Panc1 (cell line): ENCODE results near the gene INSYN2A. TPM values are rescaled to one million over a fixed set of nuclear protein-coding genes. Genes with fewer than 3 reads are reported as not detected.

Source experiments
- ATAC-seq: fragments of 200-7000 bp; cut with Tn5 transposase; 2 replicates; pipeline ENCODE4 v1.9.1; 2020; ENCODE audit warnings: mild to moderate bottlenecking, moderate library complexity
- BruUV-seq: library from RNA; stranded (reverse); fragments of 400-500 nt; replicated peaks from 2 replicates; lab custom pipeline; 2021; lab: Mats Ljungman, UMichigan
- CTCF ChIA-PET: fragments of 300-600 bp; sonication (Branson Sonifier 250); formaldehyde crosslinking; loops from one replicate; lab custom pipeline; 2022; ENCODE audit warnings: antibody characterized with exemption; lab: Charles Lee
- POLR2A ChIA-PET: fragments of 300-600 bp; sonication (Branson Sonifier 250); formaldehyde crosslinking; loops from one replicate; lab custom pipeline; 2022; ENCODE audit warnings: antibody characterized with exemption; lab: Charles Lee
- DNase-seq: peaks from one replicate; pipeline ENCODE4 v3.0.0-alpha.2; 2010; ENCODE audit warnings: low read depth, low spot score
- H3K27ac ChIP-seq: 2 replicates; pipeline ENCODE4 v1.5.1; 2011; ENCODE audit warnings: mild to moderate bottlenecking, low read length, inconsistent platforms
- H3K27me3 ChIP-seq: fragments of 200-500 bp; sonication (Bioruptor generic); 2 replicates; pipeline ENCODE4 v1.6.0; 2014; ENCODE audit warnings: low read length, inconsistent platforms; ENCODE audit not compliant: control insufficient read depth, insufficient read depth
- H3K36me3 ChIP-seq: fragments of 200-500 bp; sonication (Bioruptor generic); 2 replicates; pipeline ENCODE4 v1.5.1; 2014; ENCODE audit warnings: inconsistent platforms, mild to moderate bottlenecking, low read length, moderate library complexity; ENCODE audit not compliant: control insufficient read depth, insufficient read depth
- H3K4me1 ChIP-seq: 2 replicates; pipeline ENCODE4 v1.5.1; 2011; ENCODE audit warnings: inconsistent platforms, mild to moderate bottlenecking, low read length, moderate library complexity; ENCODE audit not compliant: control insufficient read depth, insufficient read depth
- H3K4me3 ChIP-seq, 2 experiments: 2 replicates each; pipeline ENCODE4 v1.5.1; 2011 to 2012; ENCODE audit warnings: low read depth in 2 of 2, low read length in 2 of 2, mild to moderate bottlenecking in 2 of 2, inconsistent platforms in 1 of 2, moderate library complexity in 1 of 2
- H3K9me3 ChIP-seq: fragments of 200-500 bp; sonication (Bioruptor generic); 2 replicates; pipeline ENCODE4 v1.5.1; 2014; ENCODE audit warnings: low read depth, mild to moderate bottlenecking, inconsistent platforms, low read length, moderate library complexity; ENCODE audit not compliant: control insufficient read depth, insufficient read depth
- POLR2AphosphoS5 ChIP-seq: IDR thresholded peaks from 2 replicates; pipeline ENCODE4 v1.6.1; 2012; ENCODE audit warnings: mild to moderate bottlenecking, low read depth, low read length, moderate library complexity
- SIN3A ChIP-seq: IDR thresholded peaks from 2 replicates; pipeline ENCODE4 v1.6.1; 2012; ENCODE audit warnings: low read depth, mild to moderate bottlenecking, low read length, moderate library complexity, borderline replicate concordance; ENCODE audit not compliant: insufficient read depth
- TCF7L2 ChIP-seq: IDR thresholded peaks from 2 replicates; pipeline ENCODE4 v1.6.1; 2011; ENCODE audit warnings: mild to moderate bottlenecking, low read depth, low read length, inconsistent platforms
- in situ Hi-C: cut with HindIII; loops from 2 replicates; pipeline ENCODE4 v1.10.0; 2016; ENCODE audit warnings: low sequenced_read_pairs, low pct_unique_long_range_greater_than_20kb
- intact Hi-C: fragments of 100-400 bp; cut with micrococcal nuclease; formaldehyde crosslinking; loops from one replicate; pipeline ENCODE4 v1.10.0; 2022; ENCODE audit not compliant: unreplicated experiment
- total RNA-seq: library from RNA; stranded (reverse); gene quantifications from one replicate; pipeline ENCODE4 v1.2.1, GENCODE V29; 2021; ENCODE audit not compliant: unreplicated experiment
- TF ChIP-seq, protein P1 (sequence below), 2 experiments: IDR thresholded peaks; 2 replicates each; pipeline ENCODE4 v1.6.1; 2011 to 2012; ENCODE audit warnings: low read depth in 2 of 2, control low read depth in 1 of 2, low read length in 1 of 2, mild to moderate bottlenecking in 1 of 2, moderate library complexity in 1 of 2; ENCODE audit not compliant: insufficient read depth in 1 of 2
- TF ChIP-seq, protein P2 (sequence below): fragments of 450-650 bp; IDR thresholded peaks from 2 replicates; pipeline ENCODE4 v1.5.1; 2017; ENCODE audit warnings: mild to moderate bottlenecking

Gene INSYN2A
- total RNA-seq, 1 experiment from 2014 or later: not detected

DNA sequence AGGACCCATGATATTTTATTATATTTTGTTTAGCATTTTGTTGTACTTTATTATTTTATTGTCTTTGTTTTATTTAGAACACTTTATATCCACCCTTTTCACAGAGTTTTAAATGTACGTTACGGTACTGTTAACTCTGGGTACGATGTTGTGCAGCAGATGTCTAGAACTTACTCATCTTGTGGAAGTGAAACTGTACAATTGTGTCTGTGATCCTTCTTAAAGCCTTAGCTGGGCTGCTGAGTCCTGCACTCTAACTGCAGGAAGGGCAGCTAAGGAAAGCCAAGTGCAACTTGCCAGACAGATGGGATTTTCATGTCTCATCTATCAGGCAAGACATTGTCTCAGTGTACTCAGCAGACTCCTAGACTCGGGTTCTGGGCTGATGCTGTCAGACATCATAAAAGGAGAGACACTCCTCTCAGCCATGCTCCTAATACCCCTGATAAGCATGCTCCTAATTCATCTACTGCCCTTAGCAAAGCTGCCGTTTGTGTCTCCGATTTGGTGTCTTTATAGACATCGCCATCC is 14.6 kb upstream of the INSYN2A start:
- DNase-seq: no peak
- BruUV-seq: no TSS peak
- Histone ChIP-seq H3K27ac (no peak overlapping the region), H3K36me3 (no peaks in the 10 kb centered on the region), H3K27me3 (no peaks in the 10 kb centered on the region), H3K4me1 (no peaks in the 10 kb centered on the region), H3K9me3 (no peaks in the 10 kb centered on the region), H3K4me3 (no peak overlapping the region)
- in situ Hi-C loops: no loop called here
- no peak for ATAC-seq
- no peak for TF ChIP-seq TCF7L2
- TF ChIP-seq, protein P1, sequence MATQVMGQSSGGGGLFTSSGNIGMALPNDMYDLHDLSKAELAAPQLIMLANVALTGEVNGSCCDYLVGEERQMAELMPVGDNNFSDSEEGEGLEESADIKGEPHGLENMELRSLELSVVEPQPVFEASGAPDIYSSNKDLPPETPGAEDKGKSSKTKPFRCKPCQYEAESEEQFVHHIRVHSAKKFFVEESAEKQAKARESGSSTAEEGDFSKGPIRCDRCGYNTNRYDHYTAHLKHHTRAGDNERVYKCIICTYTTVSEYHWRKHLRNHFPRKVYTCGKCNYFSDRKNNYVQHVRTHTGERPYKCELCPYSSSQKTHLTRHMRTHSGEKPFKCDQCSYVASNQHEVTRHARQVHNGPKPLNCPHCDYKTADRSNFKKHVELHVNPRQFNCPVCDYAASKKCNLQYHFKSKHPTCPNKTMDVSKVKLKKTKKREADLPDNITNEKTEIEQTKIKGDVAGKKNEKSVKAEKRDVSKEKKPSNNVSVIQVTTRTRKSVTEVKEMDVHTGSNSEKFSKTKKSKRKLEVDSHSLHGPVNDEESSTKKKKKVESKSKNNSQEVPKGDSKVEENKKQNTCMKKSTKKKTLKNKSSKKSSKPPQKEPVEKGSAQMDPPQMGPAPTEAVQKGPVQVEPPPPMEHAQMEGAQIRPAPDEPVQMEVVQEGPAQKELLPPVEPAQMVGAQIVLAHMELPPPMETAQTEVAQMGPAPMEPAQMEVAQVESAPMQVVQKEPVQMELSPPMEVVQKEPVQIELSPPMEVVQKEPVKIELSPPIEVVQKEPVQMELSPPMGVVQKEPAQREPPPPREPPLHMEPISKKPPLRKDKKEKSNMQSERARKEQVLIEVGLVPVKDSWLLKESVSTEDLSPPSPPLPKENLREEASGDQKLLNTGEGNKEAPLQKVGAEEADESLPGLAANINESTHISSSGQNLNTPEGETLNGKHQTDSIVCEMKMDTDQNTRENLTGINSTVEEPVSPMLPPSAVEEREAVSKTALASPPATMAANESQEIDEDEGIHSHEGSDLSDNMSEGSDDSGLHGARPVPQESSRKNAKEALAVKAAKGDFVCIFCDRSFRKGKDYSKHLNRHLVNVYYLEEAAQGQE (IDR thresholded peaks at IDR 0.05; ENCODE audit: insufficient read depth in 1 of 2, low read depth in 2 of 2, low read length in 1 of 2): no peak
- TF ChIP-seq POLR2AphosphoS5: no peak
- TF ChIP-seq SIN3A: no peak
- TF ChIP-seq, protein P2, sequence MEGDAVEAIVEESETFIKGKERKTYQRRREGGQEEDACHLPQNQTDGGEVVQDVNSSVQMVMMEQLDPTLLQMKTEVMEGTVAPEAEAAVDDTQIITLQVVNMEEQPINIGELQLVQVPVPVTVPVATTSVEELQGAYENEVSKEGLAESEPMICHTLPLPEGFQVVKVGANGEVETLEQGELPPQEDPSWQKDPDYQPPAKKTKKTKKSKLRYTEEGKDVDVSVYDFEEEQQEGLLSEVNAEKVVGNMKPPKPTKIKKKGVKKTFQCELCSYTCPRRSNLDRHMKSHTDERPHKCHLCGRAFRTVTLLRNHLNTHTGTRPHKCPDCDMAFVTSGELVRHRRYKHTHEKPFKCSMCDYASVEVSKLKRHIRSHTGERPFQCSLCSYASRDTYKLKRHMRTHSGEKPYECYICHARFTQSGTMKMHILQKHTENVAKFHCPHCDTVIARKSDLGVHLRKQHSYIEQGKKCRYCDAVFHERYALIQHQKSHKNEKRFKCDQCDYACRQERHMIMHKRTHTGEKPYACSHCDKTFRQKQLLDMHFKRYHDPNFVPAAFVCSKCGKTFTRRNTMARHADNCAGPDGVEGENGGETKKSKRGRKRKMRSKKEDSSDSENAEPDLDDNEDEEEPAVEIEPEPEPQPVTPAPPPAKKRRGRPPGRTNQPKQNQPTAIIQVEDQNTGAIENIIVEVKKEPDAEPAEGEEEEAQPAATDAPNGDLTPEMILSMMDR: no peak
- ChIA-PET POLR2A (no interaction called here), CTCF (no interaction called here)
- intact Hi-C loops: no loop called here

DNA sequence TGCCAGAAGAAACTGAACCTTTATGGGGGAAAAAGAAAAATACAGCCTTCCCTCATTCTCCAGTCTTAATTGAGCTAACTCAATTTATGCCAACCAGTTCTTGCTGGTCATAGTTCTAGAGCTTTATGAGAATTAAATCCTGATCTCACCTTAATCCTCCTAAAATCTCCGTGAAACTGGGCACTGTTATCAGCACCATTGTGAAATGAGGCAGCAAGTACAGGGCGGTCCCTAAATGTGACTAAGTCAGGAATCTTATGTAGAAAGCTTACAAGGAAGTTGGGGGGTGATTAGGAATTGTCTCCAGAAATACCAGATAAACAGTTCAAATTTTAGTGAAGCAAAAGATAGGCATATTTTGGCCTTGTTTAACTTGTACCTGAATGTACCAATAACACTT is 10.7 kb upstream of the INSYN2A start:
- no peak overlapping the region for H3K27ac ChIP-seq
- no peak overlapping the region for H3K4me3 ChIP-seq
- CTCF ChIA-PET: no interaction called here
- ATAC-seq: no peak
- H3K9me3 ChIP-seq: no peaks in the 10 kb centered on the region
- POLR2A ChIA-PET: interaction anchor here (0.6 kb wide), 1 partner anchor 801 kb away, joined by 7 read pairs; no protein-coding TSS in a partner anchor
- DNase-seq: no peak
- BruUV-seq: no TSS peak
- no peaks in the 10 kb centered on the region for H3K4me1 ChIP-seq
- in situ Hi-C loops: no loop called here
- H3K27me3 ChIP-seq: no peaks in the 10 kb centered on the region
- no peak for TF ChIP-seq SIN3A
- no peak for TF ChIP-seq POLR2AphosphoS5
- no peak for TF ChIP-seq TCF7L2
- TF ChIP-seq, protein P1 (IDR thresholded peaks at IDR 0.05; ENCODE audit: insufficient read depth in 1 of 2, low read depth in 2 of 2, low read length in 1 of 2): no peak
- TF ChIP-seq, protein P2: no peak
- no peaks in the 10 kb centered on the region for H3K36me3 ChIP-seq
- intact Hi-C loops: no loop called here
